HepG2 (cell line): ENCODE data around the gene NKIRAS1. TPM values are rescaled to one million over a fixed set of nuclear protein-coding genes. Genes with fewer than 3 reads are reported as not detected.
A peak's percentile ranks its signal among the peaks of the same experiment; 100 is the strongest.

ENCODE experiments used
- ARHGAP35 ChIP-seq: sonication (generic); formaldehyde crosslinking; IDR thresholded peaks from 2 replicates; pipeline ENCODE4 v1.9.0; 2022; ENCODE audit warnings: mild to moderate bottlenecking, inconsistent platforms, moderate library complexity, missing genetic modification reagents, borderline replicate concordance
- BRF2 ChIP-seq: sonication (generic); formaldehyde crosslinking; IDR thresholded peaks from 2 replicates; pipeline ENCODE4 v1.8.1; 2022; ENCODE audit warnings: mild to moderate bottlenecking, missing genetic modification reagents
- CBX2 ChIP-seq, 2 experiments: fragments of 200-600 bp in 1 of 2; sonication (generic); formaldehyde crosslinking in 1 of 2; IDR thresholded peaks; 2 replicates each; pipeline versions ENCODE4 v1.7.0 to v1.8.1; 2018 to 2022; ENCODE audit warnings: low read depth in 2 of 2, low read length in 1 of 2, mild to moderate bottlenecking in 1 of 2, missing genetic modification reagents in 1 of 2
- FOSL2 ChIP-seq: sonication (generic); formaldehyde crosslinking; IDR thresholded peaks from 2 replicates; pipeline ENCODE4 v1.4.0; 2020; ENCODE audit warnings: missing genetic modification reagents
- GFI1 ChIP-seq: sonication (generic); formaldehyde crosslinking; IDR thresholded peaks from 2 replicates; pipeline ENCODE4 v1.5.0; 2020; ENCODE audit warnings: missing genetic modification reagents, mild to moderate bottlenecking, borderline replicate concordance
- KLF11 ChIP-seq: IDR thresholded peaks from 2 replicates; pipeline ENCODE4 v1.6.1; 2016; ENCODE audit warnings: missing compliant biosample characterization
- LCORL ChIP-seq, 2 experiments: fragments of 450-650 bp in 1 of 2; sonication (generic) in 1 of 2; formaldehyde crosslinking in 1 of 2; IDR thresholded peaks; 2 replicates each; pipeline versions ENCODE4 v1.5.0 to v1.6.1; 2017 to 2020; ENCODE audit warnings: antibody characterized with exemption in 1 of 2, missing genetic modification reagents in 1 of 2
- NFRKB ChIP-seq: fragments of 450-650 bp; IDR thresholded peaks from 2 replicates; pipeline ENCODE4 v1.6.1; 2017
- RCOR2 ChIP-seq: IDR thresholded peaks from 2 replicates; pipeline ENCODE4 v1.6.1; 2016; ENCODE audit warnings: missing biosample characterization, missing genetic modification reagents
- REPIN1 ChIP-seq: sonication (generic); formaldehyde crosslinking; IDR thresholded peaks from 2 replicates; pipeline ENCODE4 v1.8.0; 2022; ENCODE audit warnings: missing genetic modification reagents, low read depth, mild to moderate bottlenecking, borderline replicate concordance
- REXO4 ChIP-seq: sonication (generic); formaldehyde crosslinking; IDR thresholded peaks from 2 replicates; pipeline ENCODE4 v1.8.0; 2022; ENCODE audit warnings: missing genetic modification reagents, mild to moderate bottlenecking, borderline replicate concordance
- RFXANK ChIP-seq: IDR thresholded peaks from 2 replicates; pipeline ENCODE4 v1.6.1; 2016
- RORA ChIP-seq: sonication (generic); formaldehyde crosslinking; IDR thresholded peaks from 2 replicates; pipeline ENCODE4 v1.5.0; 2020; ENCODE audit warnings: mild to moderate bottlenecking, missing genetic modification reagents, moderate library complexity
- SOX13 ChIP-seq, 3 experiments: fragments of 450-650 bp in 1 of 3; sonication (generic) in 1 of 3; formaldehyde crosslinking in 1 of 3; IDR thresholded peaks in 2 of 3; conservative IDR thresholded peaks in 1 of 3; 2 replicates each; pipeline versions ENCODE4 v1.5.0 to v1.6.1; 2016 to 2020; ENCODE audit warnings: antibody characterized with exemption in 1 of 3, mild to moderate bottlenecking in 1 of 3, missing compliant biosample characterization in 1 of 3, missing genetic modification reagents in 1 of 3, moderate library complexity in 1 of 3
- SOX5 ChIP-seq: IDR thresholded peaks from 2 replicates; pipeline ENCODE4 v1.6.1; 2016; ENCODE audit warnings: borderline replicate concordance
- SP140L ChIP-seq: sonication (generic); formaldehyde crosslinking; IDR thresholded peaks from 2 replicates; pipeline ENCODE4 v1.4.0; 2020; ENCODE audit warnings: missing genetic modification reagents, borderline replicate concordance
- SP5 ChIP-seq: IDR thresholded peaks from 2 replicates; pipeline ENCODE4 v1.6.1; 2016; ENCODE audit warnings: low read depth, borderline replicate concordance
- SPEN ChIP-seq: sonication (generic); formaldehyde crosslinking; IDR thresholded peaks from 2 replicates; pipeline ENCODE4 v1.5.1; 2020; ENCODE audit warnings: low read depth, mild to moderate bottlenecking, missing genetic modification reagents
- TARDBP ChIP-seq: sonication (generic); formaldehyde crosslinking; IDR thresholded peaks from 2 replicates; pipeline ENCODE4 v1.8.0; 2022; ENCODE audit warnings: mild to moderate bottlenecking, missing genetic modification reagents
- ZBTB1 ChIP-seq: sonication (generic); formaldehyde crosslinking; IDR thresholded peaks from 2 replicates; pipeline ENCODE4 v1.4.0; 2020; ENCODE audit warnings: missing genetic modification reagents, borderline replicate concordance
- ZFP36L2 ChIP-seq: sonication (generic); formaldehyde crosslinking; IDR thresholded peaks from 2 replicates; pipeline ENCODE4 v1.4.0; 2020; ENCODE audit warnings: missing genetic modification reagents
- ZNF138 ChIP-seq: sonication (generic); formaldehyde crosslinking; IDR thresholded peaks from 2 replicates; pipeline ENCODE4 v1.5.0; 2020; ENCODE audit warnings: mild to moderate bottlenecking, low read depth, missing genetic modification reagents
- ZNF24 ChIP-seq: fragments of 450-650 bp; IDR thresholded peaks from 2 replicates; pipeline ENCODE4 v1.6.1; 2017; ENCODE audit warnings: antibody characterized with exemption, mild to moderate bottlenecking
- ZNF382 ChIP-seq: sonication (generic); formaldehyde crosslinking; IDR thresholded peaks from 2 replicates; pipeline ENCODE4 v1.5.0; 2020; ENCODE audit warnings: missing genetic modification reagents, mild to moderate bottlenecking, borderline replicate concordance
- ZNF44 ChIP-seq: sonication (generic); formaldehyde crosslinking; IDR thresholded peaks from 2 replicates; pipeline ENCODE4 v1.5.1; 2020; ENCODE audit warnings: mild to moderate bottlenecking, missing genetic modification reagents
- ZNF564 ChIP-seq: sonication (generic); formaldehyde crosslinking; IDR thresholded peaks from 2 replicates; pipeline ENCODE4 v1.8.1; 2023; ENCODE audit warnings: mild to moderate bottlenecking, missing genetic modification reagents
- ZNF598 ChIP-seq: sonication (generic); formaldehyde crosslinking; IDR thresholded peaks from 2 replicates; pipeline ENCODE4 v1.5.1; 2020; ENCODE audit warnings: mild to moderate bottlenecking, missing genetic modification reagents, borderline replicate concordance
- ZNF605 ChIP-seq: sonication (generic); formaldehyde crosslinking; IDR thresholded peaks from 2 replicates; pipeline ENCODE4 v1.8.0; 2022; ENCODE audit warnings: mild to moderate bottlenecking, missing genetic modification reagents
- ZNF616 ChIP-seq: sonication (generic); formaldehyde crosslinking; IDR thresholded peaks from 2 replicates; pipeline ENCODE4 v1.5.0; 2020; ENCODE audit warnings: low read depth, mild to moderate bottlenecking, missing genetic modification reagents
- ZNF629 ChIP-seq: sonication (generic); formaldehyde crosslinking; conservative IDR thresholded peaks from 2 replicates; pipeline ENCODE4 v1.5.0; 2020; ENCODE audit warnings: missing genetic modification reagents
- ZNF7 ChIP-seq: IDR thresholded peaks from 2 replicates; pipeline ENCODE4 v1.6.1; 2016; ENCODE audit warnings: missing biosample characterization, missing genetic modification reagents
- polyA plus RNA-seq, 8 experiments: library from polyadenylated mRNA; depleted of rRNA in 3 of 8; stranded (reverse) in 7 of 8; unstranded in 1 of 8; fragments of >200 nt; fragmentation: Illumina TruSeq in 4 of 8; extraction: Trizol in 4 of 8; gene quantifications; 2 replicates each; pipeline versions ENCODE4 v1.2.1 to v1.2.3, GENCODE V29; 2011 to 2016; ENCODE audit warnings: low read depth in 4 of 8, missing spikeins in 1 of 8, mixed read lengths in 1 of 8; ENCODE audit not compliant: insufficient read depth in 1 of 8
- total RNA-seq, 5 experiments: library from RNA; depleted of rRNA; stranded (reverse); fragments of >200 nt; fragmentation: Illumina TruSeq; extraction: Trizol; gene quantifications; 2 replicates each; pipeline ENCODE4 v1.2.3, GENCODE V29; 2016; ENCODE audit warnings: low read depth in 1 of 5

The NKIRAS1 gene
- total and polyA plus RNA-seq, 2 of the 13 experiments (the other 11 are each of a cell fraction or from before 2014, with no cell fraction given), result 4.3 to 8.0 TPM

GRCh38 chr3:23945913-23946687 lies 29.3 kb upstream of the NKIRAS1 start (continued):
- no peak for TF ChIP-seq LCORL (IDR thresholded peaks at IDR 0.05)
- TF ChIP-seq LCORL (CRISPR knock-in tag; IDR thresholded peaks at IDR 0.05), result 0 out of 2 replicates have a peak, but pooled peaks have one; percentile 49
- no peak for TF ChIP-seq ARHGAP35 (CRISPR knock-in tag)
- peak; percentile 50; the same call in 1 of the 2 replicates for TF ChIP-seq ZNF138 (CRISPR knock-in tag)
- no peak for TF ChIP-seq RCOR2
- peak; percentile 41; the same call in 1 of the 2 replicates for TF ChIP-seq GFI1 (CRISPR knock-in tag)
- TF ChIP-seq ZBTB1 (CRISPR knock-in tag), result no peak
- TF ChIP-seq RORA (CRISPR knock-in tag), result peak; percentile 29; the same call in 1 of the 2 replicates
- TF ChIP-seq CBX2 (IDR thresholded peaks at IDR 0.05; ENCODE audit: low read depth, low read length), result no peak
- TF ChIP-seq CBX2 (CRISPR knock-in tag; IDR thresholded peaks at IDR 0.05; ENCODE audit: low read depth), result no peak
- no peak for TF ChIP-seq SOX13 (IDR thresholded peaks at IDR 0.05)
- TF ChIP-seq SOX13 (CRISPR knock-in tag; conservative IDR thresholded peaks at IDR 0.05 in 1 of 2, IDR thresholded peaks at IDR 0.05 in 1 of 2), result peak in 1 of 2 experiments; percentile 52; a peak in 2 of 4 replicates
- peak; percentile 62 for TF ChIP-seq REPIN1
- peak; percentile 67; the same call in 1 of the 2 replicates for TF ChIP-seq BRF2 (CRISPR knock-in tag)
- TF ChIP-seq SP140L, result no peak
- TF ChIP-seq NFRKB, result no peak
- TF ChIP-seq RFXANK (CRISPR knock-in tag), result 0 out of 2 replicates have a peak, but pooled peaks have one; percentile 32
- peak; percentile 49; the same call in 1 of the 2 replicates for TF ChIP-seq SOX5 (CRISPR knock-in tag)
- TF ChIP-seq KLF11 (CRISPR knock-in tag), result 0 out of 2 replicates have a peak, but pooled peaks have one; percentile 9
- TF ChIP-seq ZNF564, result peak; percentile 82
- peak; percentile 67; the same call in 1 of the 2 replicates for TF ChIP-seq SP5
- TF ChIP-seq FOSL2 (CRISPR knock-in tag), result peak; percentile 39
- TF ChIP-seq ZNF44 (CRISPR knock-in tag), result 0 out of 2 replicates have a peak, but pooled peaks have one; percentile 87
- no peak for TF ChIP-seq ZNF382 (CRISPR knock-in tag)
- no peak for TF ChIP-seq ZNF629 (CRISPR knock-in tag)
- TF ChIP-seq ZNF605 (CRISPR knock-in tag), result peak; percentile 97
- TF ChIP-seq ZNF7, result no peak
- TF ChIP-seq TARDBP (CRISPR knock-in tag), result peak; percentile 62; the same call in 1 of the 2 replicates
- peak; percentile 81; the same call in 1 of the 2 replicates for TF ChIP-seq ZNF616 (CRISPR knock-in tag)
- TF ChIP-seq ZNF24, result no peak
- TF ChIP-seq REXO4, result no peak
- TF ChIP-seq SPEN (CRISPR knock-in tag), result peak; percentile 72
- peak; percentile 94 for TF ChIP-seq ZNF598
- TF ChIP-seq ZFP36L2 (CRISPR knock-in tag), result no peak
